Measurements from ENCODE around the gene TP53TG3C. TPM values are rescaled to one million over a fixed set of nuclear protein-coding genes. Genes with fewer than 3 reads are reported as not detected.
"Not testable (repeated sequence)": the region's sequence is repeated elsewhere in the genome, so short reads cannot be mapped to it uniquely, and the experiment has no call there.

TP53TG3C gene
- total RNA-seq, result not detected

DNA sequence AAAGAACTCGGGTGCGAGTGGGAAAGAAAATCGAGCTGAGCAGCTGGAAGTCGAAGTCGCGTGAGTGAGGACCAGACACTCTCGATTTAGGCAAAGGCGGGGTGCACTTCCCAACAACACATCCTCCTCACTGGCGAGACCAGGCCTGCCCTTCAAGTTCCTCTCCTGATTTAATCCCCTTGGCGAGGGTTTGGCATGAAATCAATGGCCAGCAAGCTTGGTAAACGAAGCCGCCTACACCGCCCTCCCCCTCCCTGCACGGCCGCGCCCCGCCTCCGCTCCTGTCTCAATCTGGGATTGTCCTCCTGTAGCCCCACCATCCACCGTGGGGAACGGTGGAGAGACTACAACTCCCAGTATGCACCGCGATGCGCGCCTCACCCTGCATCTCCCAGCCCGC lies at the start of gene TP53TG3C:
TSS of gene TP53TG3C (plus strand) at position 301 of the 400 bp plus-strand sequence. CDS start at position 369, 68 bp downstream.
- H3K36me3 ChIP-seq; H3K4me1 ChIP-seq; H3K4me3 ChIP-seq; H3K27me3 ChIP-seq; H3K9me3 ChIP-seq; intact Hi-C loops (cut with DNase I); DNase-seq (ENCODE audit: extremely low spot score in 2 of 2); H3K27ac ChIP-seq: not testable (repeated sequence)

Small RNA genes lying within 50 kb of the gene (small RNA-seq; reads per million reads assigned to genes)
- not detected for gene AC138869.1

Other genes starting within 250 kb of the TP53TG3C start
- not detected for gene TP53TG3E, start 110.1 kb downstream of the TP53TG3C start, total RNA-seq
- gene TP53TG3B, start 166.6 kb downstream of the TP53TG3C start, total RNA-seq, result not detected